Inflammatory macrophage treated with lipopolysaccharide for 1 hour (primary cell): Measurements from ENCODE around the gene SRSF3.
"Not testable (repeated sequence)": the region's sequence is repeated elsewhere in the genome, so short reads cannot be mapped to it uniquely, and the experiment has no call there.

Experiments
- DNase-seq, 2 donors: peaks; one replicate each; pipeline ENCODE4 v3.0.0-alpha.2; 2020 to 2022

Gene SRSF3

DNA sequence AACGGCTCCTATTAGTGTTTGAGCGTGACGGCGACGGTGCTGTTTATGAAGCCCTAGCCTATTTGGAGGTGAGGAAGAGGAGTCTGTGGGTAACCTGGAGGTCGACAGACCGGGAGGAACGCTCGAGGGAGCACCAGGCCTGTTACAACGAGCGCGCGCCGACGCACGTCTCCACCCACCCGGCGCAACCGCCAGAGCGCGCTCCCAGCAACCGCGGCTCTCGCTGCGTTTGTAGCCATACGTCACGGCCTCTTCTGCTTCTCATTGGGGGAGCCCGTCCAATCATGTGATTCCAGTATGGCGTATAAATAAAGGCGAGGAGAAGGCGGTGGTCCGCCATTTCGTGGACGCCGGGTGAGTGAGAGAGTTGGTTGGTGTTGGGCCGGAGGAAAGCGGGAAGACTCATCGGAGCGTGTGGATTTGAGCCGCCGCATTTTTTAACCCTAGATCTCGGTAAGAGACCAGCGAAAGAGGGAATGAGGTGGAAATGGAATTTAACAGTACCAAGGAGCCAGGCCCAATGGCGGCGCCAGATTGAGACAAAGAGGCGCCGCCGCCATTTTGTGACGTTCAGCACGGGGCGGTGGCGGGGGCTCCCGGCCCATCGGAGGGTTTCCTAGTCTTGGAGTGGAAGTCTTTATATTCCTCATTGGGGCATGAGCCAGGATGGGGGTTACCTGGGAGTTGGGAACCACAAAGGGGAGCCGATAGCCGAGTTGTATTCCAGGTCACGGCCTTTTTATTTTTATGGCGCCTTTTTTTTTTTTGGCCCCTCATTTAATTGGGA lies at the start of gene SRSF3:
SRSF3 (plus strand) TSS at position 334 of the 787 bp plus-strand sequence. CDS start 2,401 bp downstream, outside the sequence.
- peak; percentile 96 to 97 for DNase-seq

GRCh38 chr6:36545767-36546307 lies 48.3 kb upstream of the SRSF3 start:
- no peak for DNase-seq

GRCh38 chr6:36546308-36546919 lies 47.7 kb upstream of the SRSF3 start:
- peak; percentile 10 to 33 for DNase-seq

- peak; percentile 89 to 96 for DNase-seq
Observed at GRCh38 chr6:36546920-36547645, 47.1 kb upstream of the SRSF3 start, which contains the start of gene STK38. STK38 (minus strand) TSS chr6:36547479; CDS start chr6:36540202, 7,277 bp downstream.

DNA sequence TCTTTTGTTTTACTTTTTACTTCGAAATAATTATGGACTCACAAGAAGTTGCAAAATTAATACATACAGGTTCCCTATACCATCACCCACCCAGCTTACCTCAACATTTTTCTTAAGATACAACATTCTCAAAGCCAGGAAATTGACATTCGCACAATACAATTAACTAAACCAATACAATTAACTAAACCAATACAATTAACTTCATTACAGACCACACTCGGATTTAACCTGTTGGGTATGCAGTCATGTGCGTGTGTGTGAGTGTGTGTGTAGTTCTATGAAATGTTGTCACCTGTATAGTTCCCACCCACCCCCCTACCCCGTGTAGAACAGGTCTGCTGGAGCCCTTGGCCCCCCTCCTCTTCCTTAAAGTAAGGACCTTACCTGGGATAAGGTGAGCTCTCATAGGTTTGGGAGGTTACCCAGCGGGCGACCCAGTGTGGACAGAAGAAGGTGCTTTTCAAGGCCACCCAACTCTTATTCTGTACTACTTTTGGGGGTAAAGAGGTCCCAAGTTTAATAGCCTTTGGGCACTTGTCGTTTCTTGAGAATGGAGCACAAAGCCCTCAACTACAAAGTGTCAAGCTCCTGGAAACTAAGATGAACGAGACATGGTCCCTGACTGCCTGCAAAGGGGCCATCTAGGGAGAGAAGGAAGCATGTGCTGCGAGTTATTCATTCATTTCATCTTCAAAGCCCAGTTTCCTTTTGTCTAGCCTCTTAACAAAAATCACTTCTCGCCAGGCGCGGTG lies 46.3 kb upstream of the SRSF3 start:
- DNase-seq = no peak

- DNase-seq = no peak
Observed at GRCh38 chr6:36548401-36548743, 45.8 kb upstream of the SRSF3 start.

DNA sequence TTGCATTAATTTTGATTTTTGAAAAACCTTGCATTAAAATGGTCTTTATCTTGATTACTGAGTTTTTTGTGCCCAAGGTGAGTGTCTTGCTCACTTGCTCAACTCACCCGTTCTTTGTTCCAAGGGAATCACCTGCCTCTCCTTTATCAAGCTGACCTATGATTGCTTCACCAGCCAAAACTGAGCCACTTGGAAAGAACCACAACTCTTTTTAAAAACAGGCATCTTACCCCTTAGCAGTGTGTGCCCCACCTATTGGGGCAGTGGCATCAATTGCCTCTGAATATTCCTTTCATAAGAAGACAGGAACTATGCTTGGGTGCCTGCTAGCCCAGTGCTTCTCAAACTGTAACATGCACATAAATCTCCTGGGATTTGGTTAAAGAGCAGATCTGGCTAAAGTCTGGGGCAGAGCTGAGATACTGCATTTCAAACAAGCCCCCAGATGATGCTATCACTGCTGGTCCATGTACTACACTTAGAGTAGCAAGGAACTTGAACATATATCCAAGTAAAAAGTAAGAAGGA lies 43.6 kb upstream of the SRSF3 start:
- DNase-seq = no peak

GRCh38 chr6:36555750-36556252 lies 38.4 kb upstream of the SRSF3 start:
- DNase-seq = no peak

DNA sequence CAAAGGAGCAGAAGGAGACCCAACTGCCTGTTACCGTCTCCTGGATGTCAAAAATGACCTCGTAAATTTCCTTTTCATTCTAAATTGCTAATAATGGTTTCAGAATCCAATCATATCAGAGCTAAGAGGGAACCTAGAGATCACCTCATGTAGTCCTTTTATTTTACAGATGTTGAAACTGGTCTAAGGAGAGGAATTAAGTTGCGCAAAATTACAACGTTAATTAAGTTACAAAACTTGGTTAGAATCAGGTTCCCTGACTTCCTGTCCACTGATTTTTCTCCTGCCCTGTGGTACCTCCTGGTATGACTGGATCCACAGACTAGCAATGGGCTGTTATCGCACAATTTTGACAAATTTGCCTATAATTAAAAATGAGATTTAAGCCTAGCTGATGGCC lies 37.9 kb upstream of the SRSF3 start:
- DNase-seq = peak in 1 of 2 donors; percentile 25

DNA sequence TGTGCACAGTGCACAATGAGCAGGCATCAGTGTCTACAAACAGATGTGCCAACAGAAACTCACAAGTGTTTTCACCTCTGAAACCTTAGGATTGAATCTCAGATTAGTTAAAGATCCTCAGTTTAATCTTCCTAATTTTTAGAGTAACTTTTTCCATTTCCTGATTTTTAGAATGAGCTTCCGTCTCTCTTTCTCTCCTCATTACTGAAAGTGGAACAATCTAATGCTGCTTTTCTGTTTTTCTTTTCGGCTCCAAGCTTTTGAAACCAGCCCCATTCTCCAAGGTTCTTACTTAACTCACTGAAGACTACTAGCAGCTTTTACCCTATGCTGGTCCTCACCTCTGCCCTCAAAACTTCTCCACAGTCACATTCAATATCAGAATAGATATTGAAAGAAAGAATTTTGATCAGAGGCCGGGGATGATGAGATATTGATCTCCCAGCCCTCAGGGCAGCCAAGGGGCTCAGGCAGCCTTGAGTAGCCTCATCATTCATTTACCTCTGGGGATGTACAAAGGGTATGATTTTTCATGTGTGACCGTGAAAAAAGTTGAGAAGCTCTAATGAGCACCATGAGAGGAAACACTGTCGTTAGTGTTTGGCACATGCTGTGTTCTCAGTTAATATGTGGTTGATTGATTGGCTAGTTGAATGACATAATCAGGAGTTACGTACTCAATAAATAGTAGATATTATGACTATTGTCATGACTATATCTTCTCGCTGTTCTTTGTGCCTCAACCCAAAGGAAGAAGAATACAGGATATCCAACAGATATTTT lies 35.0 kb upstream of the SRSF3 start:
- peak in 1 of 2 donors; percentile 17 for DNase-seq

DNA sequence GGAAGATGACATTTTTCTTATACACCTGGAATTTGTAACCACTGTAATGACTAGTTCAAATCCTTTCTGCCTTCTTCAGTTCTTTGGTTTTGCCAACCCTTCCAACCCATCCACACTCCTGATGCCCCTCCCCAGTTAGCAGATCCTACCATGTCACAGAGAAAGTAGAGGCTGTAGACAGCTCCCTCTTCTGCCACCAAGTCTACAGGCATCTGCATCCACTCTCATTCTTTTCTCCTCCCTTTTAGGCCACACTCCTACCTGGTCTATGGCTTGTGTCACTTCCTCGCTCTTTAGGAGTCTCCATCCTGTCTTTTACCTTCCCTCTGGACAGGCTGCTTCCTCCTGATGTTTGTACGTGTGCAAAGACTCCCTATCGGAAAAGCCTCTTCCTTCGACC lies 33.3 kb upstream of the SRSF3 start:
- DNase-seq = no peak

- DNase-seq = no peak
Observed at GRCh38 chr6:36563237-36563927, 30.8 kb upstream of the SRSF3 start.

- no peak for DNase-seq
Observed at GRCh38 chr6:36563928-36564284, 30.3 kb upstream of the SRSF3 start.

DNA sequence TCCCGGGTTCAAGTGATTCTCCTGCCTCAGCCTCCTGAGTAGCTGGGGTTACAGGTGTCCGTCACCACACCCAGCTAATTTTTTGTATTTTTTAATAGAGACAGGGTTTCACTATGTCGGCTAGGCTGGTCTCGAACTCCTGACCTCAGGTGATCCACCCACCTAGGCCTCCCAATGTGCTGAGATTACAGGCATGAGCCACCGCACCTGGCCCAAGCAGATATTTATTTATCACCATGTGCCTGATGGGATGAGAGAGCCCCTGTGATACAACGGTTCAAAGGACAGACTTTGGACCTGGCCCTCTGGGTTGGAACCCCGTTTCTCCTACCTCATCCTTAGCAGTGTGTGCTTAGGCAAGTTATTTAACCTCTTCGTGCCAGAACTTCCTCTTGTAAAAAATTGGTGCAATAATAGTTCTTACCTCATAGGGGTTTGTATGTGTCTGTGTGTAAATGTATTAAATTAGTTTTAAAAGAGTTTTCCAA lies 27.7 kb upstream of the SRSF3 start:
- DNase-seq = peak; percentile 25 to 29

- DNase-seq = peak in 1 of 2 donors; percentile 44
Observed at GRCh38 chr6:36570264-36570663, 23.9 kb upstream of the SRSF3 start.

GRCh38 chr6:36571122-36572043 lies 22.8 kb upstream of the SRSF3 start:
- DNase-seq = no peak

DNA sequence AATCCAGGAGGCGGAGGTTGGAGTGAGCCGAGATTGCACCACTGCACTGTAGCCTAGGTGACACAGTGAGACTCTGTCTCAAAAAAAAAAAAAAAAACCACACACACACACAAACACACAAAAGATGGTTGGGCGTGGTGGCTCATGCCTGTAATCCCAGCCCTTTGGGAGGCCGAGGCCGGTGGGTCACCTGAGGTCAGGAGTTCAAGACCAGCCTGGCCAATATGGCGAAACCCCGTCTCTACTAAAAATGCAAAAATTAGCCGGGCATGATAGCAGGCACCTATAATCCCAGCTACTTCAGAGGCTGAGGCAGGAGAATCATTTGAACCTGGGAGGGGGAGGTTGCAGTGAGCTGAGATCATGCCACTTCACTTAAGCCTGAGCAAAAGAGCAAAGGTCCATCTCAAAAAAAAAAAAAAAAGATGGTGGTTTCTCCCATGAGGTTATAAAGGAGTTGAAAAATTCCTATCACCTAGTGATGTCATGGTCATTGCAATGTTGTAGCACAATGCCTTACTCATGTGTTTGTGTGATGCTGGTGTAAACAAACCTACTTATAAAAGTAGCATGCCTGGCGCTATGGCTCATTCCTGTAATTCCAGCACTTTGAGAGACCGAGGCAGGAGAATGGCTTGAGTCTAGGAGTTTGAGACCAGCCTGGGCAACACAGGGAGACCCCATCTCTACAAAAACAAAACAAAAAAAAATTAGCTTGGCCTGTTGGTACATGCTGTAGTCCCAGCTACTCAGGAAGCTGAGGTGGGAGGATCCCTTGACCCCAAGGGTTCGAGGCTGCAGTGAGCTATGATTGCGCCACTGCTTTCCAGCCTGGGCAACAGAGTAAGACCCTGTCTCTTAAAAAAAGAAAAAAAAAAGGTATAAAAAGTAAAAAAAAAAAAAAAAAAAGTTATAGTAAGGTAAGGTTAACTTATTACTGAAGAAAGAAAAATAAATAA lies 21.5 kb upstream of the SRSF3 start:
- DNase-seq = not testable (repeated sequence)

- DNase-seq = no peak
Observed at GRCh38 chr6:36574679-36575078, 19.5 kb upstream of the SRSF3 start.
